Suprapubic skin (tissue), 4 donors: ENCODE data around the gene DPYD. TPM values are rescaled to one million over a fixed set of nuclear protein-coding genes. Genes with fewer than 3 reads are reported as not detected.

Experiments used
- DNase-seq, 2 donors: peaks; one replicate each; pipeline ENCODE4 v3.0.0-alpha.2; 2019; ENCODE audit warnings: low spot score in 2 of 2
- H3K27ac ChIP-seq: fragments of 200-600 bp; sonication (generic); one replicate; pipeline ENCODE4 v1.5.1; 2019
- H3K27me3 ChIP-seq: fragments of 200-600 bp; sonication (generic); one replicate; pipeline ENCODE4 v1.5.1; 2019
- H3K36me3 ChIP-seq: fragments of 200-600 bp; sonication (generic); one replicate; pipeline ENCODE4 v1.5.1; 2019
- H3K4me1 ChIP-seq: fragments of 200-600 bp; sonication (generic); one replicate; pipeline ENCODE4 v1.5.1; 2019
- H3K4me3 ChIP-seq: fragments of 200-600 bp; sonication (generic); one replicate; pipeline ENCODE4 v1.5.1; 2019; ENCODE audit warnings: mild to moderate bottlenecking
- H3K9me3 ChIP-seq: fragments of 200-600 bp; sonication (generic); one replicate; pipeline ENCODE4 v1.5.1; 2019
- EP300 ChIP-seq: sonication (generic); formaldehyde crosslinking; IDR thresholded peaks from one replicate; pipeline ENCODE4 v1.6.1; 2017; ENCODE audit warnings: antibody characterized with exemption
- POLR2A ChIP-seq, 2 donors: fragments of 450-650 bp; IDR thresholded peaks; one replicate each; pipeline ENCODE4 v1.6.1; 2017; ENCODE audit warnings: antibody characterized with exemption in 2 of 2, mild to moderate bottlenecking in 2 of 2, moderate library complexity in 2 of 2
- POLR2AphosphoS5 ChIP-seq, 3 donors: sonication (generic); formaldehyde crosslinking; IDR thresholded peaks; one replicate each; pipeline ENCODE4 v1.6.1; 2017; ENCODE audit warnings: antibody characterized with exemption in 3 of 3
- WGBS: methylation state at CpG from one replicate; pipeline ENCODE4 v1.1.5; 2018; 5-methylcytosine and 5-hydroxymethylcytosine counted together
- total RNA-seq, 4 donors: library from RNA; depleted of rRNA; stranded (reverse); fragments of >200 nt; gene quantifications; one replicate each; pipeline ENCODE4 v1.1.0, GENCODE V29; 2016
- TF ChIP-seq, protein P1 (sequence below), 2 donors: fragments of 200-600 bp in 1 of 2; fragments of 450-650 bp in 1 of 2; sonication (generic) in 1 of 2; IDR thresholded peaks; one replicate each; pipeline ENCODE4 v1.5.1; 2016 to 2019; ENCODE audit warnings: antibody characterized with exemption in 2 of 2, mild to moderate bottlenecking in 1 of 2, moderate library complexity in 1 of 2

DPYD gene
- total RNA-seq, 4 donors from 2014 or later = 10.1 to 31.9 (median 11.6) TPM

DNA sequence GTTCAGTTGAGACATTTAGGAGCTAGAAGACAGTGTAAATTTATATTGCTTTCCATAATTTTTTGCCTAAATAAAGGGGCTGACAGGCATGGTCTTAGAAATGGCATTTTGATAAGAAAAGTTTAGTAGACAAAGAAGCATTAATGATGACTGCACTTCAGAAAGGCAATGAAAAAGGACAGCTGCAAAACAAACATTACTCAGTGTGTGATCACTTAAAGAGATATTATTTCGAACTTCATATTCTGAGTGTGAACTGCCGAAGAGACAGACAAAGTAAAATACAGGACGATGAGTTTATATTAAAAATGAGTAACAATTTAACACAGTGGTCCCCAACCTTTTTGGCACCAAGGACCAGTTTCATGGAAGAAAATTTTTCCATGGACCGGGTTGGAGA, 243.1 kb downstream of the DPYD start:
- Histone ChIP-seq H3K27me3 (no peaks in the 10 kb centered on the region), H3K4me1 (no peaks in the 10 kb centered on the region), H3K9me3 (no peaks in the 10 kb centered on the region), H3K4me3 (no peak overlapping the region), H3K27ac (no peak overlapping the region), H3K36me3 (no peaks in the 10 kb centered on the region)
- WGBS = 91% methylated on average over 4 of the region's 4 CpGs
- no peak for TF ChIP-seq EP300
- TF ChIP-seq, protein P1, sequence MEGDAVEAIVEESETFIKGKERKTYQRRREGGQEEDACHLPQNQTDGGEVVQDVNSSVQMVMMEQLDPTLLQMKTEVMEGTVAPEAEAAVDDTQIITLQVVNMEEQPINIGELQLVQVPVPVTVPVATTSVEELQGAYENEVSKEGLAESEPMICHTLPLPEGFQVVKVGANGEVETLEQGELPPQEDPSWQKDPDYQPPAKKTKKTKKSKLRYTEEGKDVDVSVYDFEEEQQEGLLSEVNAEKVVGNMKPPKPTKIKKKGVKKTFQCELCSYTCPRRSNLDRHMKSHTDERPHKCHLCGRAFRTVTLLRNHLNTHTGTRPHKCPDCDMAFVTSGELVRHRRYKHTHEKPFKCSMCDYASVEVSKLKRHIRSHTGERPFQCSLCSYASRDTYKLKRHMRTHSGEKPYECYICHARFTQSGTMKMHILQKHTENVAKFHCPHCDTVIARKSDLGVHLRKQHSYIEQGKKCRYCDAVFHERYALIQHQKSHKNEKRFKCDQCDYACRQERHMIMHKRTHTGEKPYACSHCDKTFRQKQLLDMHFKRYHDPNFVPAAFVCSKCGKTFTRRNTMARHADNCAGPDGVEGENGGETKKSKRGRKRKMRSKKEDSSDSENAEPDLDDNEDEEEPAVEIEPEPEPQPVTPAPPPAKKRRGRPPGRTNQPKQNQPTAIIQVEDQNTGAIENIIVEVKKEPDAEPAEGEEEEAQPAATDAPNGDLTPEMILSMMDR (IDR thresholded peaks at IDR 0.05) = no peak
- TF ChIP-seq POLR2A (IDR thresholded peaks at IDR 0.05) = no peak
- TF ChIP-seq POLR2AphosphoS5 (IDR thresholded peaks at IDR 0.05) = no peak
- DNase-seq = no peak

DNA sequence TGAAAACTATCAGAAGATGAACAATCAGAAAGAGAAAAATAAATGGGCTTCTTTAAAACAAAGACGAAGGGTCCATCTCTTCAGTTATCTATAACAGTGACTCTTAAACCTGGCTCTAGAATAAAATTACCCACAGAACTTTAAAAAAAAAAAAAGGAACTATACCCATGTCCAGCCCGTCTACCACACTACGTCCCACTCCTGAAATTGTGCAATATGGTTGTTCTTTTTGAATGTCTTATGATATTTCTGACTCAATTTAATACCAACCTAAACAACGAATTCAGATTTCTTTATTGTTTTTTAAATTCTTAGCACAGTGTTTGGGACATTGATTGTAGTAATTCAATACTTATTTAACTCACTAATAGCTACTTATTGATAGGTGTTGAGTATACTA, 246.3 kb downstream of the DPYD start:
- TF ChIP-seq POLR2A (IDR thresholded peaks at IDR 0.05) (no peak), EP300 (no peak), POLR2AphosphoS5 (IDR thresholded peaks at IDR 0.05) (no peak)
- TF ChIP-seq, protein P1 (IDR thresholded peaks at IDR 0.05) = no peak
- Histone ChIP-seq H3K27ac (no peak overlapping the region), H3K4me3 (no peak overlapping the region), H3K27me3 (no peaks in the 10 kb centered on the region), H3K9me3 (no peaks in the 10 kb centered on the region), H3K36me3 (no peaks in the 10 kb centered on the region), H3K4me1 (no peaks in the 10 kb centered on the region)
- no peak for DNase-seq
- 92% methylated on average over 4 of the region's 4 CpGs for WGBS

DNA sequence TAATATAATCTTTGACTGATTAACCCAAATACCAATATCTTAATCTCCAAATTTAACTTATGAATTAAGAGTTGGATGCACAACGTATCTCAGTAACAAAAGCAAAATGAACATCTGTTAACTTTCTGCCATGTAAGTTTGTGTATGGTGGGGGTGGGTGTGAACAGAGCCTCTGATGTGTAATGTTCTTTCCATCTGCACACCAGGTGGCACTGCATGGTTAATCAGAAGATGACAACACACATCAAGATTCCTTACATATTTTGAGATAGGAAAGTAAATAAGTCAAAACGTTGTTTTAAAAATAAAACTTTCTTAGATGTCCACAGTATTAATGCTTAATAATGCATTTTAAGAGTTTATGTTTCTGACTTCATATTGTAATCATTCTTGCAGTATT, 251.9 kb downstream of the DPYD start:
- Histone ChIP-seq H3K27me3 (no peaks in the 10 kb centered on the region), H3K27ac (no peak overlapping the region), H3K4me3 (no peak overlapping the region), H3K4me1 (no peaks in the 10 kb centered on the region), H3K36me3 (no peaks in the 10 kb centered on the region), H3K9me3 (no peaks in the 10 kb centered on the region)
- DNase-seq = no peak
- no peak for TF ChIP-seq EP300
- TF ChIP-seq POLR2A (IDR thresholded peaks at IDR 0.05) = no peak
- TF ChIP-seq, protein P1 (IDR thresholded peaks at IDR 0.05) = no peak
- no peak for TF ChIP-seq POLR2AphosphoS5 (IDR thresholded peaks at IDR 0.05)
- WGBS = 28% methylated on average over 2 of the region's 2 CpGs

GRCh38 chr1:97660431-97661105, 260.3 kb downstream of the DPYD start:
- Histone ChIP-seq H3K36me3 (no peaks in the 10 kb centered on the region), H3K4me1 (no peaks in the 10 kb centered on the region), H3K27ac (no peak overlapping the region), H3K27me3 (no peaks in the 10 kb centered on the region), H3K9me3 (no peaks in the 10 kb centered on the region), H3K4me3 (no peak overlapping the region)
- no peak for DNase-seq
- WGBS = 80% methylated on average over 2 of the region's 2 CpGs
- TF ChIP-seq EP300 = no peak
- TF ChIP-seq, protein P1 (IDR thresholded peaks at IDR 0.05) = no peak
- no peak for TF ChIP-seq POLR2AphosphoS5 (IDR thresholded peaks at IDR 0.05)
- no peak for TF ChIP-seq POLR2A (IDR thresholded peaks at IDR 0.05)

GRCh38 chr1:97654876-97655585, 265.8 kb downstream of the DPYD start:
- DNase-seq = no peak
- H3K36me3 ChIP-seq = no peaks in the 10 kb centered on the region
- WGBS = 80% methylated on average over 3 of the region's 3 CpGs
- TF ChIP-seq POLR2A (IDR thresholded peaks at IDR 0.05) (no peak), POLR2AphosphoS5 (IDR thresholded peaks at IDR 0.05) (no peak), EP300 (no peak)
- TF ChIP-seq, protein P1 (IDR thresholded peaks at IDR 0.05) = no peak
- no peaks in the 10 kb centered on the region for H3K27me3 ChIP-seq
- no peak overlapping the region for H3K4me3 ChIP-seq
- no peaks in the 10 kb centered on the region for H3K4me1 ChIP-seq
- H3K9me3 ChIP-seq = no peaks in the 10 kb centered on the region
- no peak overlapping the region for H3K27ac ChIP-seq
